Subcutaneous adipose tissue (tissue), 4 donors: Measurements from ENCODE around the gene RFTN1. TPM values are rescaled to one million over a fixed set of nuclear protein-coding genes. Genes with fewer than 3 reads are reported as not detected.

Experiments
- CTCF ChIP-seq: fragments of 450-650 bp; IDR thresholded peaks from one replicate; pipeline ENCODE4 v1.5.1; 2016; ENCODE audit warnings: low read depth, mild to moderate bottlenecking, control low read depth, antibody characterized with exemption, moderate library complexity
- total RNA-seq, 4 donors: library from RNA; depleted of rRNA; stranded (reverse); fragments of >200 nt; gene quantifications; one replicate each; pipeline ENCODE4 v1.1.0, GENCODE V29; 2016

The RFTN1 gene
- total RNA-seq, 4 donors from 2014 or later = 58.1 to 116 (median 97.4) TPM

DNA sequence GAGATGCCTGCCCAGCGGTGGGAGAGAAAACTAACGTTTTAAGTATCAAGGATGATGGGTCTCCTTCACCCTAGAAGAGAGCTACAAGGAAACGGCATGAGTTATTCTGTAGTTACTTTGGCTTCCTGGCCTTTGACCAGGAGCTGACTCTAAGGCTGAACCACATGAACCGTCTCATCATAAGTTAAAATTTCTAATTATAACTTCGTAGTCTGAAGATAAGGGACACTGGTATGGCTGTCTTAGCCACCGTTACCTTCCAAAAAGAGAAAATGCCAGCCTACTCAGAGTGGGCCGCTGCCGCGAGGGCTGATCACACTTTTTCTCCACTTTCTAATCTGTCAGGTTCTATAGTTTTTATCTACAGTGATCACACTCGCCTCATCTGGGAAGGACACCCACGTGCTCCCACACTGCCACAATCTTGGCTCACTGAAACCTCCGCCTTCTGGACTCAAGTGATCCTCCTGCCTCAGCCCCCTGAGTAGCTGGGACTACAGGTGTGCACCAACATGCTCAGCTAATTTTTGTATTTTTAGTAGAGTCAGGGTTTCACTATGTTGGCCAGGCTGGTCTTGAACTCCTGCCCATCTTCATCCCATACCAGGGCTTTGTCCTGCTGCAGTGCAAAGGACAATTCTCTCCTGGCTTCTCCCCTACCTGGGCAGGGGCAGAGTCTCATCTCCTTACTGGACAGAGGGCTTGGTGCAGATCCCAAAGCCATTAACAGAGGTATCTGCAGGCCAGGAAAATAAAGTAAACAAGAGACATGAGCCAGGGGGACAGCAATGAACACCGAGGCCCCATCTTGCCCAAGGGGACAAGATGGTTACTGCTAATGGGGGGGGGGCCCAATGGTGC is 73.4 kb downstream of the RFTN1 start:
- TF ChIP-seq CTCF = no peak

GRCh38 chr3:16439163-16439847 is 74.2 kb downstream of the RFTN1 start:
- no peak for TF ChIP-seq CTCF

DNA sequence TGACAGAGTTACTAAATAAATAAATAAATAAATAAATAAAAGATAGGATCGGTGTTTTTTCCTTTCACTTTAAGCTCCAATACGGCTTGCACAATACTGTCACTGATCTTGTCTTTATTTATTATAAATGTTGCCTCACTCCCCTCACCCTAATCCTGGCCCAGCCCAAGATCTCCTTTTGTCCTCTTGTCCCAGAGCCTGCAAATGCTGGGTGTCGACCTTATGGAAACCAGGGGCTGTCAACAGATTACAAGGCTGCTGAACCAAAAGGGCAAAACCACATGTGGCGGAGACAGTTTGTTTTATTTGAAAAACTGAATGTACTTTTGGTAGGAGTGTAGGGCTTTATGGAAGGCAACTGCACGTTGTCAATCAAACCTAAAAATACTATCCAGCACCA is 75.9 kb downstream of the RFTN1 start:
- no peak for TF ChIP-seq CTCF

- no peak for TF ChIP-seq CTCF
These were observed 79.8 kb downstream of the RFTN1 start for GRCh38 chr3:16433701-16434151.

- no peak for TF ChIP-seq CTCF
These were observed 80.8 kb downstream of the RFTN1 start for GRCh38 chr3:16432714-16433113.

GRCh38 chr3:16430717-16431630 is 82.5 kb downstream of the RFTN1 start:
- no peak for TF ChIP-seq CTCF
